HG02852 (cell line): ENCODE results near the gene SCAP.

Source experiments
- ATAC-seq: cut with Tn5 transposase; IDR thresholded peaks from one replicate; pipeline ENCODE4 v1.9.1; 2021; ENCODE audit warnings: mild to moderate bottlenecking, moderate library complexity; ENCODE audit not compliant: unreplicated experiment

The SCAP gene

DNA sequence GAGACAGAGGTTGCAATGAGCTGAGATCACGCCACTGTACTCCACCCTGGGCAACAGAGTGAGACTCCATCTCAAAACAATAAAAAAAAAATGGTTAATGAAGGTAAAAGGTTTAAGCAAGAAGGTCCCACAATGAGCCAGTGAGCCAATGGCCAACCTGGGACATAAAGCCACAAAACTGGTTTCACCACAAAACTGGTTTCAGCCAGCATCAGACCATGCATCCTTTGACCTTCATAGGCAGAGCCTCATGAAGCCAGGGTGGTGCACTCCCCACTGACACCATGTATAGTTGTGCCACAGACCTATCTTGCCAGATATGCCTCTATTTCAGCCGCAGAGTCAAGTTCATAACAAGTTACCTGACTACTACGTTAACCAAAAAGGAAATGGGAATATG is 41.9 kb downstream of the SCAP start:
- ATAC-seq, result no peak

DNA sequence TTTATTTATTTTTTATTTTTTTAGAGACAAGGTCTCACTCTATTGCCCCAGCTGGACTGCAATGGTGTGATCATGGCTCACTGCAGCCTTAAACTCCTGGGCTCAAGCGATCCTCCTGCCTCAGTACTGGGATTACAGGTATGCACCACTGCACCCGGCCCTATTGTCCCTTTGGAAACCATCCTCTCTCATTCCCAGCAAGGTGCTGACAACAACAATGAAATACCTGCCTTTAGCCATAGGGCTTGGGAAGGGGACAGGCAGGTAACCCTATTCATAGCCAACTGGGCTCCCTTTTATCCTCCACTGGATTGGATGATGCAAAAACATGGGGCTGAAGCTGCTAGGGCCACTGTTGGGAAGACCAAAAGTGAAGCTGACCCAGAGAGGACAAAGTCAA is 43.1 kb downstream of the SCAP start:
- no peak for ATAC-seq

DNA sequence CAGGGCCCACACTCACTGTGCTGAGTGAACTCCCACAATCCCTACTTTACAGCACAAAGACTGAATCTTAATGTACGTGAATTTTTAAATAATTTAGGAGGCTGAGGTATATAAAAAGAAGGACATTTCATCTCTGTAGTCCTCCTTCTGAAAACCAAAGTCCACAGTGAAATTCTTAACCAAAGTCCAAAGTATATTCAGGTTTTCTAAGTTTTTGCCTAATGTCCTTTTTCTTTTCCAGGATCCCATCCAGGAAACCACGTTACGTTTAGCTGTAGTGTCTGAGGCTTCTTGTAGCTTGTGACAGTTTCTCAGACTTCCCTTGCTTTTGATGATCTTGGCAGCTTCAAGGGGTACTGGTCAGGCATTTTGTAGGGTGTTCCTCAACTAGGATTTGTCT is 44.5 kb downstream of the SCAP start:
- no peak for ATAC-seq

DNA sequence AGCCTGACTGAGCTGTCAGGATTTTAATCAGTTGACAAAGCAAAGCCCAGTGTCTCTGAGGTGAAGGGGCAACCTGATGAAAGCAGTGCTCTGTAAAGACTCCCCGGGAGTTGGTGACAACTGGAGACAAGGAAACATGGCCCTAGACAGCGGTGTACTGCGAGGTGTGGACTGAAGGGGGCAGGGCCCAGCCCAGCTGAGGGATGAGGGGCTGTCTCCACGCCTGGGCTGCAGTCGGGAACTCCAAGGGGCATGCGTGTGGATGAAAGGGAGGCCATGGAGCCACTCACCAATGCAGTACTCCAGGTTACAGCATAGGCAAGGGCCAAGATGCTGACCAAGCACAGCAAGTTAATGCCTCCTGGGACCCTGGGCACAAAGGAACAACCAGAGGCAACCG is 45.1 kb downstream of the SCAP start:
- ATAC-seq, result no peak

DNA sequence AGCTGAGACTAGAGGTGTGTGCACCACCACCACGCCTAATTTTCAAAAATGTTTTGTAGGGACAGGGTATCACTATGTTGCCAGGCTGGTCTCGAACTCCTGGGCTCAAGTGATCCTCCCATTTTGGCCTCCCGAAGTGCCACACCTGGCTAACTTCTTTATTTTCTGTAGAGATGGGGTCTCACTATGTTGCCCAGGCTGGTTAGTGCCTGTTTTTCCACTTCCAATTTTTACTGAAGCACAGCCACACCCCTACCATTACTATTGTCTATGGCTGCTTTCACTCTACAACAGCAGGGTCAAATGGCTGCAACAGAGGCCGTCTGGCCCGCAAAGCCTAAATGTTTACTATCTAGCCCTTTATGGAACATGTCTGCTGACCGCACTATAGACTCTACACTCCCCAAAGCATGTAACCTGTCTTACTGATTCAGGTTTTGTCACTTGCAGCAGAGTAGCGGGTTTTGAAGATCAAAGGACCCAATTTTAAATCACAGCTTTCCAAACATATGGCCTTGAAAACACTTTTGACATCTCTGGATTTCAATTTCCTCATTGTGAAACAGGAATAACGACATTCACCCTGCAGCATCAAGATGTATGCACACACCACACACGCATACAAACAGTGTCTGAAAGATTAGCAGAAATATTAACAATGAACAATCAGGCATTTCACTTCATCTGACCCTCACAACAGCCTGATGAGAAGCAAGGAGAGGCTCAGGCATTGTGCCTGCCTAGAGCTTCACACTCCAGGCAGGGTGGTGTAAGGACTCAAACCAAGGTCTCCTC is 46.1 kb downstream of the SCAP start:
- no peak for ATAC-seq

DNA sequence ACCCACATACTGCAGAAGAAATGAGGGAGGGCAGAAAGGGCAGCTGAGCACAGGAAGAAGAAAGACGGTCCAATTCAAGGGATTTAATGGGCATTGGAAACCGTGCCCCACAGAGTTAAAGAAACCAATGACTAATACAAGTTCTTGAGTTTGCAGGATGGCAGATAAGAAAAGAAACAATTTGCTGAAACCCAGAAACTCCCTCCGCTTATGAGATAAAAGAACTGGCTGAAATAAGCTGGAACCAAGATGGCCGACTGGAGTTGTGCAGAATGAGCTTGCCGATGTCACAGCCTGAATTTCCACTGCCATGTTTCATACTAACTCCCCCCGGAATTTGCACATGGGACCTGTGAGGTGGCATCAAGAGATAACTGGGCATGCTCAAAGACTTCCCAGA is 47.1 kb downstream of the SCAP start:
- no peak for ATAC-seq

DNA sequence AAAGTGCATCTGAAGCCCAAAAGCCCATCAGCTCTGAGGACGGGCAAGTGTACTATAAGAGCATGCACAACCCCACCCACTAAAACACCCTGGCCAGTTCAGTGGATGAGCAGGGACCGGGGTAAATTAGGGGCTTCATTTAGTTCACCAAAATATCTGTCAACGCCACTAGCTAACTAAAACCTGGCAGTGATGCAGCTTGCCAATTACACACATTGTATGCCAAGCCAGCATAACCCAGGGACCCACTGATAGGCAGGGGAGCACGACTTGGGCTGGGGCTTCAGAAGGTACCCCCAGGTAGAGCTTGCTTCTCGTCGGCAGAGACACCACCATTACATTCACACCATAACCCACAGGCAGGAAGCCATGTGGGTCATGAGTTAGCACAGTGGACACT is 47.9 kb downstream of the SCAP start:
- ATAC-seq, result no peak

DNA sequence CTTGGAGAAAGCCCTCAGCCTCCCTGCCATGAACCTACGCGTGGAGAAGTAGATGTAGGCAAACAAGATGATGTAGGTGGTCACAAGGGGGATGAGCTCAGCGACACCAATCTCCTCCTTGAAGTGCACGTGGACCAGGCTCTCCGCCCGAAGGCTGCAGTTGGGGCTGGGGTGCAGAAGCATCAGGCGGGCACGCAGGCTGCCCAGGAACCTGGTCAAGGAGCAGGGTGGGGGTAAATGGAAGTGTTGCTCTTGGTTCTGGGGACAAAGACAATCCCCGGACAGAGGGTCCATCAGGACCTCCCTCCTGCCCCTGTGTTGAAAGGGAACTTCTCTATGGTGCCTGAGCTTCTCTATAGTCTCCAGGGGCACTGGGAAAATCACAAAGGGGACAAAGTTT is 49.8 kb downstream of the SCAP start:
- ATAC-seq, result no peak

DNA sequence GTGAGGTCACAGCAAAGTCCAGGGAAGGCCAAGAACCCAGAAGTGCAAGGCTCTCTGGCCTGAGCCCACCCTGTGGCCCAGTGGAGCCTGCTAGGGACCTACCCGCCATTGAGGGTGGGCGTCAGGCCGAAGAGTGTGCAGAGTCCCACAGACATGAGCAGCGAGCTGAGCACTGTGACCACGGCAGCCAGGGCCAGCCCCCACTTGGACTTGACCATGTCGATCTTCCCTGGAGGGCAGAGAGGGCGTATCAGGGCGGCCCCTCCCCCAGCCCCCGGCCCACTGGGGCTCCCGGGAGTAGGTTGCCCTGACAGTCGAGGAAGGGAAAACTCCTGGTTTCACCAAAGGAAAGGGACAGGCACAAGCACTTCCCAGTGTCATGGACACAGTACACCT is 50.4 kb downstream of the SCAP start:
- ATAC-seq, result no peak

DNA sequence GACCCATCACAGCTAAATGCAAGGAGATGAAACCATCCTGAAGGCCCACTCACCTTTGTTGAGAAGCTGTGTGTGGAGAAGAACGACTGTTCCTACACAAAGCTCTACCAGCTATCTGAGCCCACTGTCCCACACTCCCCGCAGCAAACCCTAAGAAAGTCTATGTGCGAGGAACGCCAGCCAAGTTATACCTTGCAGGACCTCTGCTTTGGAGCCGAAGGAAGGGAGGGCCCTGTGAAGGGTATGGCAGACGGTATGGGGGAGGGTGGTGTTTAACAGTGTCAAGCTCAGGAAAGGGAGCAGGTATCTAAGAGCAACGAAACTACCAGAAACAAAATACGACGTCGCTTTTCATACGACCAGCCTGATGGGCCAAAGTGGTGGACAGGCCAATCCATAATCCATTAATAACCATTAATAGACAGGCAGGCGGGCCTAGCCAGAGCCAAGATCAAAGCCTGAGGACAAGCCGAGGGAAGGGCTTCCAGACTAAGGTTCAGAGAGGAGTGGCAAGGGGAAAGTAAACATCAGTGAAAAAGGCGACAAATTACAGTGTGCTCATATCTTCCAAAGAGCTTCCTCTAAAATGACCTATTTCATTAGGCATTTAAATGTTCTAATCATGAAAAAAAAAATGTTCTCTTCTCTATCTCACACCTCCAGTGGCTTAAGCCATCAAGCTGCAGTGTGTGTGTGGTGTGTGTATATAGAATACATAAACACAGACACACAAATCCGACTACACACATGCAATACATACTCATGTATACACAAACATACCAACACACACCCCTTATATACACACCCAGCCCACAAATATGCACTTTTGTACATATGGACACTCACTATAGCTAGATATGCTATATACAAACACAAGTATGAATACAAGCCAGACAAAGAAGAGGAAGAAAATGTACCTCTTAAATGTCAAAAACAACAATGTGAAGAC is 51.0 kb downstream of the SCAP start:
- no peak for ATAC-seq

DNA sequence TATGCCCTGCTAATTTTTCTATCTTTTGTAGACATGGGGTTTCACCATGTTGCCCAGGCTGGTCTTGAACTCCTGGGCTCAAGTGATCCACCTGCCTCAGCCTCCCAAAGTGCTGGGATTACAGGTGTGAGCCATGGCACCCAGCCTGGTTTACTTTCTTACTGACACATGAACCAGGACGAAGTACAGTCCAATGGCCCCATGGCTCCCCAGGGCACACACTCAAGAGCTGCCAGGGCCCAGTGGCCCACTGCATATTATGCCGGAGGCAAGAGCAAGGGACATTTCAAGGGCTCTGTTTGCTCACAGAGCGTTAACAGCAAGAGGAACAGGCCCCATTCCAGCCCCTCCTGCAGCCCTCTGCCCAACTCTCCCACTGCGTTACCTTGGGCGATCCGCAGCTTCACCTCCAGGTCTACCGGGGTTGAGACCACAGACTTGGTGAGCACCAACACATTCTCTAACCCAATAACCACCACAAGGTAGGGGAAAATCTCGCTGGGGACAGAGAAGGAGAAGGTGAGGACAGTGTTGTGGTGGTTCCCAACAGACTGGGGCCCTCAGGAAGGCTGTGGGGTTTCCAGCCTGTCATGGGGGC is 52.1 kb downstream of the SCAP start:
- no peak for ATAC-seq

DNA sequence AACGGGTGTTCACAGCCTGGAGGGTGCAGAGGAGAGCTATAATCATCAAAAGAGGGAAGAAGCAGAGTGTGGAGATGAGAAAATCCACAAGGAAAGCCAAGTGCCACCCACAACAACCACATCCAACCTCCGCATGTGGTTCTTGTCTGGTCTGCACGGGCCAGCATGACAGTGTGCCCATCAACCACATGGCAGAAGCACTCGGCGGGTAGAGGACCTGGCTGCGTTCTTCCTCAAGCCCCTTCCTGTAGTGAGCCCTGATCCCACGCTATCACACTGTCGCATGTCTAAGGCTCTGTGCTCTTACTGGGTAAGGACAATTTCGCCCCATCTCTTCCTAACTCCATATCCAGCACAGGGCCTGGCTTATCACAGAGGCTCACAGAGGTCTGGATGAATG is 53.0 kb downstream of the SCAP start:
- ATAC-seq, result no peak

DNA sequence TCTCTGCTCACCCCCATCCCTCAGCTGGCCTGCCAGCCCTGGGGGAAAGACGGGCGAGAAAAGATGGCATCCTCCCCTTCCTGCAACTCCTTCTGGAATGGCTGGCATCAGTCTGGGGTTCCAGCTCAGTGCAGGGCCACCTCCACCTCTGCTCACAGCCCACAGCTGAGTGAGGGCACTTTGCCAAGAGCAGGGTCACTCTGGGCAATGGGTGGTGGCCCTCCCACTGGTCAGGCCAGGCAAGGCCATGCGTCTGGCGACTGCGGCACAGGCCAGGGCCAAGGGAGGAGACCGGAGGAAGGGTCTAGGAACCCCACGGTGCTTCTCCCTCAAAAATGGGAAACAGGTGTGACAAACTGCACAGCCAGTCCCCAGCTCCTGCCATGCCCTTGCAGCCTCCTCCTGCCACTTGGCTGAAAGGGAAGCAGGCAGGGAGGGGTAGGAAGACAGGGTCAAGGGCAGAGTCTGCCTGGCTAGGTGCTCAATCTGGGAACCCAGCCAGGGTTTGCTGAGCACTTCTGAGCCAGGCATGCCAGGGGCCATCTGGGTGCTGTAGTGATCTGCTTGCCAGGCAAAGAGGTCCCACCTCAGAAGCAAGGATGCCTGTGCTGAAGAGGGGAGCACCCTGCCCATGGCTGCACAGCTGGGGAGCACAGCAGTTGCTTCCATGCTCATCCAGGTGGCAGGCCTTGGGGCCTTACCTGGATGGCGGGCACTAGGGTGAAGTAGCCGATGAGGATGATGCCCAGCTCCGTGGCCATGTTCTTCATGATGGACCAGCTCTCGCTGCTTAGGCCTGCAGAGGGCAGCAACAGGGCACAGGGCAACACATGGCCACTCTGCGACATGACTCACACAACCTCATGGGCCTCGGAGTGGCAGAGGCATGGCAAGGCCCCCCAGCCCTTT is 53.7 kb downstream of the SCAP start:
- no peak for ATAC-seq

DNA sequence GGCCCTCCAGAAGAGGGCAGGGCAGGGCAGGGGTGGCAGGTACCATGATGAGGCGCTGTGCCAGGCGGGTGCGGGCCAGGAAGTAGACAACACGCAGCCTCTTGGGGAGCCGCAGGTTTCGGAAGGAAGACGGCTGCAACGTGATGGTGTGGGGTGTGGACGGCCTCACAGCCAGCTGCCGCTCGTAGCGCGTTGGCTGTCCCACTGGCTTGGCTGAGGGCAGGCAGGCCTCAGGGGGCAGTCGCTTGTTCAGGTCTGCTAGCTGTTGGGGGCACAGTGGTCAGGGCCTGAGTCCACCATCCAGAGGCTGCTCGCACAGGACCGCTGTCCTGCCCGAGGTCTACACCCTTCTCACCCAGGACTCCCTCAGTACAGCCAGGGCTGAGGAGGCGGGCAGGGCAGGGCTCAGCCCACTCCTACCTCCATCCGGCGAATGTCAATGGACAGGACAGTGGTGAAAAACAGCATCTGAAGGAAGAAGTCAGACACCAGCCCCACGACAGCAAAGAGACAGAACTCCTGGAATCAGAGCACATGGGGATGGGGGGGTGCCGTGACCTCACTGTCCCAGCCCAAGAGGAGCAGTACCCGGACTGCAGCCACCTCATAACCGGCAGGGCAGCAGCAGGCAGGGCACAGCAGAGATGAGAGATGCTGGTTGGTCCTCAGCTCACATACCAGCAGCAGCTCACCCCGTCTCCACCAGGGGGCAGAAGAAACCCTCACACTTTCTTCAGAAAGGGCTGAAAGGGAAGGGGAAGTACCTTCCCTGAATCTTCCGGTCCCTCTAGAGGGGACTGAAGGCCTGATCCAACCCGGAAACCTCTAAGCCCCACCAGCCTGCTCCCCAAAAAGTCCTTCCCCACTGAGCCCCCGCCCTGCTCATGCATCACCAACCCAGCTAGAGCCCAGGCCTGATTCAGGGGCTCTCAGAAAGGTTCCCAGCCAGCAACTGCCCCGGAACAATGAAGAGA is 54.9 kb downstream of the SCAP start:
- peak; percentile 73 for ATAC-seq

DNA sequence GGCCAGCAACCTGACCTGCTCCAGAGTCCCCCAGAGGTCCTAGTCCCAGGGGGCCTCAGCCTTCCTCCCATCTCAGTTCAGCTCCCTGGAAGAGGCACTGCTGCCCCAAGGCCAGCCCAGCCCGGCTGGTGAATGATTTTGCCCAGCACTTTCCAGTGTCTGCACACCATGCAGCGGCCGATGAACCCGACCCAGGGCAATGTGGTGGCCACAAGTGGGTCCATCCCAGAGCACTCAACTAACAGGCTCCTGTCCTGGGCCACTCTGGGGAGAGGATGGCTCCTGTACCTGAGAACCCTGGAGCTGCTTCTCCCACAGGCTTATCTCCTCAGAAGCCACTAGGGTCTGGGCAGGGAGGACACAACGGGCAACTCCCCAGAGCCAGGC is 55.7 kb downstream of the SCAP start:
- ATAC-seq, result no peak

DNA sequence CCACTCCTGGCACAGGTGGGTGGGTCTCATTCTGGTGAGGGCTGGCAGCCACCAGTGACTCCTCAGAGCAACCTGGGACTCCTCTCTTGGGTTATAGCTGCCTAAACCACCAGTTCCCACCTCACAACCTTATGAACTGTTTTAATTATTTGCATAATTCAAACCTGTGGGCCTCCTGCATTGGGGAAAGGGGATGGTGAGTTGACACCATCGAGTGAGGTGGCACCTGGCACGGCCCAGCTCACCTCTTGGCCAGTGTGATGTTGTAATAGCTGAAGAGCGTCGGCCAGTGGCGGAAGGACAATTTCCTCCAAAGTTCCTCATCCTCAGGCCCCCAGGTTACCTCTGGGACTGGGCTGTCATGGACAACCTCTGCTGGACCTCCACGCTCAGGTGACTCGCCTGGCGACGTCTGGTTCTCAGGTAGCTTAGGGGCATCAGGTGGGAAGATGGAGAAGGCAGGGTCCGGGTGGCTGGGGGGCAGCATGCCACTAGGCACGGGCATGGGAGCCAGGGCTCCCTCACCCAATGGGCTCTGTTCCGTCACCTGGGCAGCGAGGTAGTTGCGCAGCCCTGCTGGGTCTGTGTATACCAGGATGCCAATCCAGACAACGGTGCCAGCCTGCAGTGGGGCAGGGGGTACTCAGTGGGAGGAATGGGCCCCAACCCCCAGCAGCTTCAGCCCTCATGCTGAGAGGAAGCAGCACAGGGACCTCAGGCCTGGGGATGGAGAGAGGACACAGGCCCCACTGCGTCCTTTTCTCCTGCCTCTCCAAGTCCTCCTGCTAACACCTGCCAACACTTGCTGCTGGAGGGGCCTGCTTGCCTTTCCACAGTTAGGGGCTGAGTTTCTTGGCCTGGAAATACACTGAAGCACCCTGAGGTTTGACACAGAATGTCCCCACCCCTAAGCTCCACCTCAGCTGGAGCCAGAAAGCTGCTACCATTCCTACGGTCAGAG is 56.4 kb downstream of the SCAP start:
- no peak for ATAC-seq

DNA sequence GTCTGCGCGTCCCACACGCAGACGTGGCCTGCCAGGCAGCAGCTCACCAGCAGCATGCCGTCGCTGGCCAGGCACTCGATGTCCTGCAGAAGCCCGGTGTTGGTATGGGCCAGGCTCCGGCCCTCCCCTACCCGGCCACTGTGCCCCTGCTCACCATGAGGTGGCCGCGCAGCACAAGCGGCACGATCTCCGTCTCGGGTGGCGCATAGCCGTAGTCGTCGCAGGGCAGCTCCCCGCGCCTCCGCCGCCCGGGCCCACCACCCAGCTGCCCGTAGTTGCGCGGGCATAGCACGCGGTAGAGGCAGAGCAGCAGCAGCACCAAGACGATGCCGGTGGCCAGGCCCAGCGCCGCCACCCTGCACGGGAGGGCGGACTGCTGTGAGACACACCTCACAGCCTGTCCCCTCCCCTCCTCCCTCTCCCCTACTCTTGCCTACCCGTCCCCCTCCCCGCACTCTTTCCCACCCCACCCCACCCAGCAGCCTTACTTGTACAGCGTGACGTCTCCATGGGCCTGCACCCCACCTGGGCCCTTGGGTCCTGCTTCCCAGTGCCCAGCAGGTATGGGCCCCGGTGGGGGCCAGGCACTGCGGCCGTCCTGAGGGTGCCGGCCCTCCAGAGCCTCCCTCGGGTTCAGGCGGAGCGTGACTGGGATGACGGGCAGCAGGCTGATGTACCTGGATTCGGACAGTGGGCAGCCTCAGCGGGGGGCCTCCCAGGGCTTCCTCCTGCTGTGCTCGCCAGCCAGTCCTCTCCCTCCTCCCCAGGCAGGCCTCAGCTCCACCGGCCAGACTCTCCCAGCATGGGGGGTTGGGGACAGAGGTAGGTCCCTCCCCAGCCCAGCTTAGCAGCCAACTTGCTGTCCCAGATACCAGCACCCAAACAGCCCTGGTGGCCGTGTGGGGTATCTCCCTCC is 57.3 kb downstream of the SCAP start:
- no peak for ATAC-seq
